Astrocyte (in vitro differentiated cells and primary cell): Measurements from ENCODE around the gene ISCU. TPM values are rescaled to one million over a fixed set of nuclear protein-coding genes. Genes with fewer than 3 reads are reported as not detected.

Source experiments
- DNase-seq: peaks from one replicate; pipeline ENCODE4 v3.0.0-alpha.2; 2010; ENCODE audit warnings: low read depth
- FAIRE-seq: peaks from 2 replicates; lab custom pipeline; 2011; peaks lifted over from hg19 to GRCh38; lab: Jason Lieb, UNC
- H2AFZ ChIP-seq: 2 replicates; pipeline ENCODE4 v1.6.0; 2012; ENCODE audit warnings: low read depth, low read length, inconsistent platforms
- H3K27ac ChIP-seq: 2 replicates; pipeline ENCODE4 v1.5.1; 2011; ENCODE audit warnings: low read depth, low read length, inconsistent platforms
- H3K27me3 ChIP-seq: 2 replicates; pipeline ENCODE4 v1.6.0; 2011; ENCODE audit warnings: low read length, inconsistent platforms; ENCODE audit not compliant: insufficient read depth
- H3K36me3 ChIP-seq: 2 replicates; pipeline ENCODE4 v1.5.1; 2011; ENCODE audit warnings: low read length, inconsistent platforms; ENCODE audit not compliant: insufficient read depth
- H3K4me1 ChIP-seq: 2 replicates; pipeline ENCODE4 v1.5.1; 2011; ENCODE audit warnings: low read length, inconsistent platforms; ENCODE audit not compliant: insufficient read depth
- H3K4me2 ChIP-seq: 2 replicates; pipeline ENCODE4 v1.6.0; 2012; ENCODE audit warnings: low read length, inconsistent platforms
- H3K4me3 ChIP-seq: 2 replicates; pipeline ENCODE4 v1.5.1; 2011; ENCODE audit warnings: low read depth, mild to moderate bottlenecking, low read length, inconsistent platforms; ENCODE audit not compliant: insufficient read depth
- H3K79me2 ChIP-seq: 2 replicates; pipeline ENCODE4 v1.6.0; 2012; ENCODE audit warnings: mild to moderate bottlenecking, low read length, inconsistent platforms; ENCODE audit not compliant: insufficient read depth
- H3K9ac ChIP-seq: 2 replicates; pipeline ENCODE4 v1.6.0; 2012; ENCODE audit warnings: mild to moderate bottlenecking, low read length, inconsistent platforms
- H3K9me3 ChIP-seq: 2 replicates; pipeline ENCODE4 v1.5.1; 2012; ENCODE audit warnings: low read depth, mild to moderate bottlenecking, low read length, inconsistent platforms; ENCODE audit not compliant: insufficient read depth
- H4K20me1 ChIP-seq: 2 replicates; pipeline ENCODE4 v1.6.0; 2012; ENCODE audit warnings: low read length, inconsistent platforms; ENCODE audit not compliant: insufficient read depth
- H3K27ac Mint-ChIP-seq: one replicate; pipeline ENCODE4 v1.8.0; 2021; ENCODE audit warnings: mild to moderate bottlenecking, mixed read lengths; ENCODE audit not compliant: unreplicated experiment
- H3K27me3 Mint-ChIP-seq: one replicate; pipeline ENCODE4 v1.8.0; 2021; ENCODE audit warnings: low read depth, mixed read lengths; ENCODE audit not compliant: unreplicated experiment
- H3K36me3 Mint-ChIP-seq: one replicate; pipeline ENCODE4 v1.8.0; 2021; ENCODE audit warnings: low read depth, mixed read lengths; ENCODE audit not compliant: unreplicated experiment
- H3K4me1 Mint-ChIP-seq: one replicate; pipeline ENCODE4 v1.8.0; 2021; ENCODE audit warnings: low read depth, mixed read lengths; ENCODE audit not compliant: unreplicated experiment
- H3K4me3 Mint-ChIP-seq: one replicate; pipeline ENCODE4 v1.8.0; 2021; ENCODE audit warnings: mild to moderate bottlenecking, moderate library complexity, mixed read lengths; ENCODE audit not compliant: unreplicated experiment
- H3K9me3 Mint-ChIP-seq: one replicate; pipeline ENCODE4 v1.8.0; 2021; ENCODE audit warnings: mild to moderate bottlenecking, mixed read lengths; ENCODE audit not compliant: unreplicated experiment
- CTCF ChIP-seq: IDR thresholded peaks from 2 replicates; pipeline ENCODE4 v1.5.1; 2011; ENCODE audit warnings: low read depth, mild to moderate bottlenecking, inconsistent platforms, low read length, moderate library complexity; ENCODE audit not compliant: insufficient read depth
- EZH2 ChIP-seq: IDR thresholded peaks from 2 replicates; pipeline ENCODE4 v1.6.1; 2012; ENCODE audit warnings: mild to moderate bottlenecking, low read length, inconsistent platforms; ENCODE audit not compliant: insufficient read depth
- total RNA-seq: library from RNA; stranded (reverse); gene quantifications from 2 replicates; pipeline ENCODE4 v1.2.1, GENCODE V29; 2021

Gene ISCU
- total RNA-seq, 1 donor from 2014 or later, result 124 TPM

GRCh38 chr12:108614639-108615038, 52.2 kb downstream of the ISCU start:
- no peak for TF ChIP-seq CTCF
- no peak for TF ChIP-seq EZH2
- Histone ChIP-seq H3K4me2 (no peak overlapping the region), H3K27me3 (no peaks in the 10 kb centered on the region), H3K4me1 (peaks cover 28% of the 10 kb centered on the region), H3K4me3 (no peak overlapping the region), H3K36me3 (no peaks in the 10 kb centered on the region), H2AFZ (no peak overlapping the region), H4K20me1 (no peaks in the 10 kb centered on the region), H3K79me2 (no peaks in the 10 kb centered on the region), H3K9me3 (peaks cover 4% of the 10 kb centered on the region), H3K9ac (no peak overlapping the region), H3K27ac (no peak overlapping the region)
- Mint-ChIP-seq H3K36me3 (peaks cover 6% of the 10 kb centered on the region), H3K9me3 (peaks cover 5% of the 10 kb centered on the region), H3K27ac (no peak overlapping the region), H3K27me3 (no peaks in the 10 kb centered on the region), H3K4me3 (no peak overlapping the region), H3K4me1 (peaks cover 30% of the 10 kb centered on the region)
- FAIRE-seq (no peak), DNase-seq (no peak)

- H3K4me3 ChIP-seq, result no peak overlapping the region
- TF ChIP-seq EZH2 (no peak), CTCF (no peak)
- no peak overlapping the region for H3K4me3 Mint-ChIP-seq
- DNase-seq (no peak), FAIRE-seq (no peak)
- H3K4me1 Mint-ChIP-seq, result peaks cover 28% of the 10 kb centered on the region
- H3K27ac Mint-ChIP-seq, result no peak overlapping the region
- H3K27me3 ChIP-seq, result no peaks in the 10 kb centered on the region
- H2AFZ ChIP-seq, result no peak overlapping the region
- H3K4me1 ChIP-seq, result peaks cover 21% of the 10 kb centered on the region
- no peak overlapping the region for H3K4me2 ChIP-seq
- H3K79me2 ChIP-seq, result no peaks in the 10 kb centered on the region
- H3K9me3 ChIP-seq, result peaks cover 4% of the 10 kb centered on the region
- H3K9me3 Mint-ChIP-seq, result peaks cover 5% of the 10 kb centered on the region
- H3K27me3 Mint-ChIP-seq, result no peaks in the 10 kb centered on the region
- H4K20me1 ChIP-seq, result no peaks in the 10 kb centered on the region
- H3K9ac ChIP-seq, result no peak overlapping the region
- H3K36me3 Mint-ChIP-seq, result peaks cover 6% of the 10 kb centered on the region
- H3K36me3 ChIP-seq, result no peaks in the 10 kb centered on the region
- H3K27ac ChIP-seq, result no peak overlapping the region
These were observed 53.5 kb downstream of the ISCU start for GRCh38 chr12:108615918-108616317.

GRCh38 chr12:108616359-108616758, 54.0 kb downstream of the ISCU start:
- Mint-ChIP-seq H3K36me3 (peaks cover 6% of the 10 kb centered on the region), H3K4me3 (no peak overlapping the region), H3K27ac (no peak overlapping the region), H3K27me3 (no peaks in the 10 kb centered on the region), H3K9me3 (peaks cover 5% of the 10 kb centered on the region), H3K4me1 (peaks cover 31% of the 10 kb centered on the region)
- Histone ChIP-seq H3K4me2 (no peak overlapping the region), H3K9ac (no peak overlapping the region), H4K20me1 (no peaks in the 10 kb centered on the region), H2AFZ (no peak overlapping the region), H3K27ac (no peak overlapping the region), H3K36me3 (no peaks in the 10 kb centered on the region), H3K9me3 (peaks cover 4% of the 10 kb centered on the region), H3K79me2 (no peaks in the 10 kb centered on the region), H3K4me3 (no peak overlapping the region), H3K4me1 (peaks cover 21% of the 10 kb centered on the region), H3K27me3 (no peaks in the 10 kb centered on the region)
- TF ChIP-seq EZH2, result no peak
- TF ChIP-seq CTCF, result no peak
- DNase-seq, result no peak
- FAIRE-seq, result no peak
